Measurements from ENCODE around the gene RBFOX1.

The RBFOX1 gene

DNA sequence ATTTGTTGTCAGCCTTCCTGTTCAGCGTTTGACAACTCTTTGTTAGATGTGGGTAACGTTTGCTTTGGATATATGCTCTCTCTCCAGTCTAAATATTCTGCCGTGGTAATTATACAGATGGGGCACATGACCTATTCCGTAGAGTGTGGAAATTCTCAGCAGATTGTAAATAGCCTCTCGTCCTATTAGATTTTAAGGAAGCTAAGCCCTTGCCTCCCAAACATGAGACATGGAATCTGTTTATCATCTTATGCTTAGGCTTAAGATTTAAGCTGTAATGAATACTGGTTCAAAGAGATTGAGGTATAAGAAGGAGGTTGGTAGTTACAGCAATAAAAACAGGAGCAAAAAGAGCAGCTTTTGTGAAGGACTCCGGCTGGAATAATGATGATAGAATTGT lies 87.4 kb downstream of the RBFOX1 start:
- no peak for DNase-seq (ENCODE audit: low spot score)

DNA sequence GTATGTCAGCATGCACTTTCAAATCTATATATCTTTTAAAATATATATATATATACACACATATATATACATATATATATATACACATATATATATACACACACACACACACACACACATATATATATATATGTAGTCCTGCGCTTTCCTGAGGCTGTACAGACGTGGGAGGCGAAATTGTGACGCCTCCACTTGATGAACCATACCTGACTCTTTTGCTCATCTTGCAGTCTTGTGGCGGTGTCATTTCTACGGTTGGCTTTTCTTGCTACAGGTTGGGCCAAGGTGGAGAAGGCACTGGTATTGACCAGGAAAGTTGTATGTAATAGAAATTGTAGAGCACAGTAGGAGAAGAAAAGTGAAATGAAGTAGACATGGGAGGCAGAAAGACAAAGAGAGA lies 88.2 kb downstream of the RBFOX1 start:
- DNase-seq (ENCODE audit: low spot score): no peak

DNA sequence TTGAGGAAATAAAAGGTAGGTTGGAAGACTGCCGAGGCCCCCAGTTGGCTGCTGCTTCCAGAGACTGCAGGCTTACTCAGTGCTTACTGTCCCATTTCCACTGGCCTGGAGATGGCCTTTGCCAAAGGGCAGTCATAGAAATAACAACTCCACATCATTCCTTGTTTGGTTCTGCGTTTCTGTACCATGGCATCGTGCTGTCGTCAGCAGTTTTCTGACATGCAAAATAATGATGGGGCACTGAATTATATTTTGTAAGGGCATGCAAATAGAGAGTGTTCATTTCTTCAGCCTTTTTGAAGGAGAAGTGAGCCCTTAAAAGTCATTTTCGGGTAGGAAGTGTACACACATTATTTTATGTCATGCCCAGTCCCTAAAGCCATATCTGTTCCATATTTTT lies 88.9 kb downstream of the RBFOX1 start:
- DNase-seq (ENCODE audit: low spot score): no peak

DNA sequence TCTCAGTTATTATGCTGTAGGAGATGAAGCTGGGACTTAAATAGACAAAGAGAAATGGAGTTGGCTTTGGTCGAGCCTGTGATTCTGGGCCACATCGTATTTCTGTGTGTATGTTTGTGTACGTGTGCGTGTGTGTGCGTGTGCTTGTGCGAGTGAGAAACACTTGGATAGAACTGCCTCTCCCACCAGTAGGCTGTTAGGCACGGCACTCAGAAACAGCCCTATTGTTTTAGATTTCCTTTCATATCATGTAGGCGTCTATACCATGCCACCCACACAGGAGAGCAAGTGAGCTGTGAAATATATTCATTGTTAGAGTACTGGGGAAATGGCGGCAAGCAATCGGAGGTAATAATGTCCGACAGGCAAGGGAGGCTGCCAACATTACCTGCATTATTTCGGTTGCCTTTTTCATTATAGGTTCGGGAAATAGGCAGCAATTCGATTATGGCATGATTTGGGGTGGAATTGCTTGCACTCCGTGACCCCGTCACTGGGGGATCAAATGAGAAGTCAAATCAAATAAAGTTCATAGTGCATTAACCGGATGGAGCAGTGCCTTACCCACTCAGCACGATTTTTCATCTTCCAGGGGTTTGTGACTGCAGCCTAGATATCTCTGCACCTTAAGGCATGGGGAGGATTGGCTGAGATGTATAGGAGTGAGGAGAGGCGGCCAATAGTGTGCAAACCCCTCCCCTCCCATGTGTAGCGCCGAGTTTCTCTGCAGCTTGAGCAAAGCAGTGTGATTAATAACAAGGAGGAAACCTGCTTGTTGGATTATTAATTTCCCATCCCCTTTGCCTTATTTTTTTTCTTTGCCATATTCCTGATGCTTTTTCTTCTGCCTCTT lies 89.6 kb downstream of the RBFOX1 start:
- no peak for DNase-seq (ENCODE audit: low spot score)

DNA sequence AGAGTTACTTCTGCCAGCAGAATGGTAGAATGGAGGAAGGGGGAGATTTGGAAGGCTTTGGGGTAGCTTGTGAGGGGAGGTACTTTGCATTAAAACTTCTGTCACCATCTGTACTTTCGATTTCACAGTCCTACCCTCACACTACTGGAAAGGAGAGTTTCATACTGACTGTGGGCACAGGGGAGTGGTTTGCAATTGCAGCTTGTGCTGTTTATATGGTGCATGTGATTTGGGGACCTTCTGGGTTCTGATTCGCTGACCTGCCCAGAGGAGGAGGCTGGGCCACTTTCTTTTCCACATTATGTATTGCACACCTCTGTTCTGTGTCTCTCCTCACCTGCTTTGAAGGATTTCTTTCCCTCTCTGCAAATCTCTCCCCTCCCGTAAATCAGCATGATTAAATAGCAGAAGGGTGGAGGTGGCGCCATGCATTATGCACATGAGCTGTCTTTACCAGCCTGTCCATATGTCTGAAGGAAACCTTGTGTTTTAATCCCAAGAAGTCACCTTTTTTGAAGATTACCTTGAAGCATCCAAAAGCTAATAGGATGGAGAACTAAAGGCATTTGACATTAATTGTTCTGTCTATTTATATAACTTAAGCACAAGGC lies 90.9 kb downstream of the RBFOX1 start:
- no peak for DNase-seq (ENCODE audit: low spot score)

DNA sequence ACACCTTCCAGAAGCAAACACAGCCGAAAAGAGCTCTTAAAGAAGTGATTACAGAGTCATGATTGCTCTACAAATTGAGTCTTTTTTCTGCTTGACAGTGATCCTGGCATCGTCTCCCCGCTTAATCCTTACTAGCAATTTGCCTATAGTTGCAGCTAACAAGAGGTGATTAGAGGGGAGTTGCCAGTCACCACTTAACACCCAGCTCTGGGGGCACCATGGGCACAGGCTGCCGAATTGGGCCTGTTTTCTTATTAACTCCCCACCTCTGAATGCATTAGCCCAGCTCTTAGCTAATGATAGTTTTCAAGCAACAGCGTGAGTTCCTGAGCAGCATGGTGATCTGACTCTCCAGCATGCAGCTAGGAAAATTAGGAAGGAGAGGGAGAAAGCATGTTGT lies 93.5 kb downstream of the RBFOX1 start:
- DNase-seq (ENCODE audit: low spot score): no peak

DNA sequence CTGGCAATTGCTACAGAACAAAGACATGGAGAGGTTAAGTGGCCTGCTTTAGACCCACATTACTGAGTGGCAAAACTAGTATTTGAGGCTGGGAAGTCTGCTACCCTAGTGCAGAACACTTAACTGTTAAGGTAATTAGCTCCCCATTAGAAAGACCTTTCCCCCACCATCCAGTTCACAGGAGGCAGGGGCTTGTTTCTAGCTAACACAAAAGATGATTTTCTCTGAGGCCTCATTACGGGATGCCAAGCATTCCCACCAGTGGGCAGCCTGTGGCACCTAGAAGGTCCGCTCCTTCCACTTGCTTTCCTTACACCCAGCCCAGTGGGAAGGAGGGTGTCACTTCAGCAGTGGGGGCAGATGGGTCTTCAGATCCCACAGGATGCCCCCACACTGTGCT lies 99.1 kb downstream of the RBFOX1 start:
- no peak for DNase-seq (ENCODE audit: low spot score)

DNA sequence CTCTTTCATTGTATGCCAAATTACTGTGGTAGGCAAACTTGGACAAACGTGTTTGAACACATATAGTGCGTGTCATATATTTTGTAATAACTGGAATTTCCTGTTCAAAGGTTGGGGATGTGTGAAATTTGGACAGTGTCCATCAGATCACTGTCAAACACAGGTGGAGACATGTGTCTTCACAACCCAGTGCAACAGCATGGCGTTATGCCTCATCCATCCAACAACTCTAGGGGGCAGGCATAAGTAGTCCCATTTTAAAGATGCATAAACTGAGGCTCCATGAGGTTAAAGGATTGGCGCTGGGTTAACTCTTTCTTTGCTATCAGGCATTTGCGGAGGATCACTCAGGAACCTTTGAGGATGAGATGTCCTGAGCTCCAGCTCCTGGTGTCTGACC lies 103.7 kb downstream of the RBFOX1 start:
- no peak for DNase-seq (ENCODE audit: low spot score)

DNA sequence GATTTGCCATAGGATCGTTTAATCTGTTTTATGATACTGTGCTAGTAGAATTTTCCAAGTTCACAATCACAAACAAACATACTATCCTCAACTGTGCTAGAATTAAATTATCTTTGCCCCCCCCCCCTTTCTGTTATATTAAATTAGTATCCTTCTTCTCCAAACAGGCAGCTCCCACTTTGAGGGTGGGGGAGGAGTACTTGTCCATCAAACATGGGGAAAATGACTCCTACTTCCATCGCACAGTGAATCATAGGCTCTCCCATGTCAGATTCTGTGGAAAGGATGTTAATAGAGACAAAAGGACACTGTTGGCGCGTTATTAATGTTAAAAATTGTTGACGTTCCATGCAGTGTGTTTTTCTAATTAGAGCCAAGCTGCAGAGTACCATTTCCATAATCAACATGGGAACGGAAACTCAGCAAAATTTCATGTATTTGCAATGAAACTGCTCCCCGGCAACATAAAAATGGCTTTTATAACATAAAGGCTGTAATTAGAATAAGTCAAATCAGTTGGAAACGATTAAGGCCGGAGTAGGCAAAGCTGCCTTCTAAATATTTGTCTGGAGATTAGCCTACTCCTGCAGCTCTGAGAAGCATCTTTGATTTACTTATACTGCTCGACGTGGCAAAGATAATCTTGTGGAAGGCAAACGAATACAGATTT lies 104.6 kb downstream of the RBFOX1 start:
- DNase-seq (ENCODE audit: low spot score): no peak

DNA sequence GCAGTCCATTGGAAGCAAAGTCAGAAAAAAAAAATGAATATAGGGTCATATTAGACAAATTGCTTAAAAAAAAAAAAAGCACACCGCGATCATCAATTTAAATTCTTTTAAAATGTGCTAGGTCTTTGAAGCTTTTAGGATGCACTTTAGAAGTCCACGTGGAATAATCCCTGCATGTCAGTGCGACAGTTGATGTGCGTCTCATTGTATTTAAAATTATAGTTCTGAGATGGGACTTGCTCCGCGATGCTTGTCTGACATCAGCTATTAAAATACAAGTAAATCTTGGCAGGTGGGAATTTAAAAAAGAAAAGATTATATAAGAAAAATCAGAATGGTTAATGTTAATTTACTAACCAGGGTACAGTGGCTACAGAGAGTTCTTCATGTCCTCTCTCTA lies 105.2 kb downstream of the RBFOX1 start:
- DNase-seq (ENCODE audit: low spot score): no peak

DNA sequence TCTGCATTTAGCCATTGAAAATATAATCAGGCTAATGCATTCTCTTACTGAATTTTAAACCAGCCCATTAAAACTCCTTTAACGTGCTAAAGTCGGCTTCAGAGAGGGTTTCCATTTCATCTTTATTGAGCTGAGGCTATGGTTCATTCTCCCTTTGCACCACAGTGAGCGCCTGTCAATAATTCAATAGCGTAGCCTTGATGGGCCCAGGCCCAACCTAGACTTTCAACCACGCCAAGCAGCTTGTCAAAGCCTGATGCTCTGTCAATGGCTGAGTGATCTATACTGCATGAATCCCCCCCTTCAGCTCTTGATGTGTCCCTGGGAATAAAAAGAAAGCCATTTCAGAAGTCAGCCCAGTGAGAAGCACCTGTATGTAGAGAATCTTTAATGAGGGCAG lies 106.0 kb downstream of the RBFOX1 start:
- no peak for DNase-seq (ENCODE audit: low spot score)

DNA sequence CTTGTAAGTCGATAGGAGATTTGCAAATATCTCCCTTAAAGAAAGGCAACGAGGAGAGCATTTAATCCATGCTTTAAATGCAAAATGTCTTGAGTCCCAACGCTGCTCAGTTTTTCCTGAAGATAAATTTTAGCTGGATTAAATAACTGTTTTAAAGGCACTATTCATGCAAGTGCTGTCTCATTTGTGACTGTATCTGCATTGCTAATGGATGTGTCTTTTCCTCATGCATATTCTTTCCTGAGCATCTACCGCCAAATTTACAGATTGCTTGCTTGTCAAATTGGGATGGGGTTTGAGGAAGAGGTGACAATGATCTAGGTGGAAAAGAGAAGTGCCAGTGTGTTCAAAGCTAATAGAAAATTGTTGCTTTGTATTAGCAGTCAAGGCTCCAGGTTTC lies 106.9 kb downstream of the RBFOX1 start:
- DNase-seq (ENCODE audit: low spot score): no peak

DNA sequence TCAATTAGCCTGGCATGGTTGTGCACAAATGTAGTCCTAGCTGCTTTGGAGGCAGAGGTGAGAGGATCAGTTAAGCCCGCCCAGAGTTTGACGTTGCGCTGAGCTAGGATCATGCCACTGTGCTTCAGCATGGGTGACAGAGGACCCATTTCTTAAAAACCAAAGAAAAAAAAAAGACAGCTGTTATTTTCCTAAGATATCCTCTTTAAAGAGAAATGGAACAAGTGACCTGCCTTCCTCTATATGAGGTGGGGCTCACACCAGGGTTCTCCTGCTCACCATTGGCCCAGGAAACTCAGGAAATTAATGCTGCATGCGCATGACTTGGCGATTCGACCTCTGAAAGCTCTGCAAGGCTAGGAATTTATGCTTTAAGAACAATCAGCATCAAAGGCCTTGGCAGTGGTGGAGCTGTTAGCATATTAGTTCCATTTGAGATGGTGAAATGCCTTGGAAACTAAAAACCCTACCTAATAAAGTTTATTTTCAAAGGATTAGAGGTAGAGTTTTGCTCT lies 108.3 kb downstream of the RBFOX1 start:
- no peak for DNase-seq (ENCODE audit: low spot score)

DNA sequence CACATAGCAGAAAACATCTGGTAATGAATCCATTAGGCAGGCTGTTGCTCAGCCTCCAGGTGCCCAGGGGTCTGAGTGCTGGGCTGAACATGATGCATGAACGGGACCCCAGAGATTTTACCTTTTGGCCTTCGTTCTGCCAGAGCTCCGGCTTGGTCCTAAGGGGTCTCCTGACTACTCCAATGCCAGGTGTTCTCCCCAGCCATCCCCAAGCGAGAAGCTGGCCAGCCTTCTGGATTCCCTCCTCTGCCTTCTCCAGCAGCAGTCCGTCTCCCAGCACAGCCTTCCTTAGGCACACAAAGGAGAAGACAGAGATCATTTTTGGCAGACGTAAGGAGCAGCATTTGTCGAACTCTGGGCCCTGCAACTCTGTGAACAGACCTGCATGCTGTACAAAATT lies 109.4 kb downstream of the RBFOX1 start:
- no peak for DNase-seq (ENCODE audit: low spot score)

DNA sequence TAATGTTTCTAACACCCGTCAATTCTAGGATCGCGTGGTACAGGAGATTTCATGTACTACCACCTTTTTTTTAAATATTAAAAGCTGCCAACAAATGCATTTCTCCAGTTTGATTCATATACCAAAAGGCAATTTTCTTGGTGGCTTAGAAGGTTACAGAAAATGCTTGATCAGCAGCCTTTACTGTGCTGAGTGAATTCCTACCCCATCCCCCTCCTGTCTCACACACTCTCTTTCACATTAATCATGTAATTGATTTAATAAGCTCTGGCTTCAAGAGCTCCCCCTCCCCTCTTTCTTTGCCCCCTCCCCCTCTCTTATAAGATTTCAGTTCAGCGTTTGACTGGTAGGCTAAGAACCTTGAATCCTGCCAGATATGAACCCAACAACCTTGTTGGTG lies 110.5 kb downstream of the RBFOX1 start:
- DNase-seq (ENCODE audit: low spot score): no peak

DNA sequence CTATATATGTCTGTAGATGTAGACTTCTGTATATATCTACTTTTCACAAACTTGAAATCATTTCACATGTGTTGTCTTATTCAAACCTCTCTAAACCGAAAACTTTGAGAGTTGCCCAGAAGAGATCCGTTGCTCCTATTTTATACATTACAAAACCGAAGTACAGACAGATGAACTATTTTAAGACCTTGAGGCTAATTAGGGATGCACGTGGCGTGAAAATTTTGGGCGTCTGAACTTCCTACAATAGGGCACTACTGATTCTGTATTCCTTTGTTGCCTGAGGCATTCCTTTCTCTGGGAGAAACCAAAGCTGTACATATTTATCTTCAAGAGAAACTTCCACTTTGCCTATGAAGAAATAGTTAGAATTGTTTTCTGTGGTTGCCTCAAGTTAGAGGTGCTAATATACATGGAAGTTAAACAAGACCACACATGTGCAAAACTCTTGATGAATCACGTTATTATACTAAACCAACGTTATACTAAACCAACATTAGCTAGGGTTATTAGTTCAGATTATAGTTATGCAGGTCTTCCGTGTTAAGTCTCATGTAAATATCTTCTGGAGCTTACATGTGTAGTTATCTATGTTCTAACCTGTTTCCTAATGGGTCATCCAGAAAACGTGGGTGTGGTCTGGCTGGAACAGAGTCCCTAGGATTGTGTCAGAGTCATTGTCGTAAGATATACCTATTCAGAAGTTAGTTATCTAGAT lies 111.2 kb downstream of the RBFOX1 start:
- DNase-seq (ENCODE audit: low spot score): no peak

DNA sequence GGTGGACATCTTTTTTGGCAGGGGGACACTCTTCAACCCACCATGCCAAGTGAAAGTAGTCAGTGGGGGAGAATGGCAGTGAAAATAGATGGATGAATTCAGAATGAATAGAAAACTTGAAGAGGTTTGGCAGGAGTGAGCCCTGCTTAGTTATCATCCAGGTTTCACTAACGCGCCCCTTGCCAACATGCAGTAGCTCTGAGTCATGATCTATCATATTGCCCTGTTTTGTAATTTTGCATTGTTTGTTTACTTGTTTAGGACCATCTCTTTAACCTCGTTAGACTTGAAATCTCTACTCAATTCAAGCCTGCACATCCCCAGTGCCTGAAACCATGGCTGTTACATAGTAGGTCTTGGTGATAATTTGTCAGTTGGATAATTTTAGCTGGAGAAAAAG lies 116.7 kb downstream of the RBFOX1 start:
- DNase-seq (ENCODE audit: low spot score): no peak

DNA sequence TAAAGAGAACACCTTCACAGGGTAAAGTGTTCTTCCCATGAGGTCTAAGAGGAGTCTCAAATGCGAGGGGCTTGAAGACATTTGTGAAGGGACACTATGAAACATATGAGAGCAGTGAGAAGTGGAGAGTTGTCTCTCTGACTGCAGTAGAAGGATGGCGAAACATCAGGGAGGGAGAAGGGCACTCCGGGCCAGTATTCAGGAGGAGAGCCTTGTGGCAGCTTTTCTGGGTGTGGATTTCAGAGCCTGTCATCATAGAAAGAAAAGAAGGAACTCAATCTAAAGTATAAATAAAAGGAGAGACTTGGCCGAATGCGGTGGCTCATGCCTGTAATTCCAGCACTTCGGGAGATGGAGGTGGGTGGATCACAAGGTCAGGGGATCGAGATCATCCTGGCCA lies 117.2 kb downstream of the RBFOX1 start:
- DNase-seq (ENCODE audit: low spot score): no peak

DNA sequence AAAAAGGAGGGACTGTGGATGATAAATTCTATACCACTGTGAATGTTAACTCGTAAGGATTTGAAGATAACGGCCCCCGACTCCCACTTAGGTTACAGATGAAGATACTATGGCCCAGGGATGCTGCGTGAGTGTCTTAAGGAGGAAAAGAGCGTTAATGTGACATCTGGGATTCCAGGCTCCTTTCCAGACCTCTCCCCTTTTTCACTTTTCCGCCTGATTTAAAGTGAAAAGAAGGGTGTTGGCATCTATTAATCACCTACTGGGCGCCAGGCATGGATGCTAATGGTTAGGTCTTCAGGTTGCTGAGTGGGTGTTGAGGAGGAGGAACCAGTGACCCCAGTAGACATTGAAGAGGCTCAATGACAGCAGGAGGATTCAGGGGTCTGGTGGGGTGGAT lies 117.8 kb downstream of the RBFOX1 start:
- DNase-seq (ENCODE audit: low spot score): no peak

DNA sequence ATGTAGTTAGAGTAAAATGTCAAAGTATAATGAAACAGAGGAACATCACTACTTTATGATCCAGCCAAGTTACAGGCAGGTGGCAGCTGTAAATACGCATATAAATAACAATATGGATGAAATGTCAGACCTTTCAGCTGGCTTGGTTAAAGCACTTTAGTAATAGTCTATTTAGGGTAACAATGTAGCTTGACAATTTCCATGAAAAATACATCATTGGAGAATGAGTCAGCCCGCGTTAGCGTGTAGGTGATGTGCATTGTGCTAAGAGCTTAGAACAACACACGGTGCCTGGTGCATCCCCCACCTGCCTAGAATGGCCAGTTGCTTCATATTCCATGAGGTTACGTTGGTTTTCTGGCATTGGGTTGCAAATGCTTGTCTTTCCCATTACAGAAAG lies 119.4 kb downstream of the RBFOX1 start:
- no peak for DNase-seq (ENCODE audit: low spot score)

DNA sequence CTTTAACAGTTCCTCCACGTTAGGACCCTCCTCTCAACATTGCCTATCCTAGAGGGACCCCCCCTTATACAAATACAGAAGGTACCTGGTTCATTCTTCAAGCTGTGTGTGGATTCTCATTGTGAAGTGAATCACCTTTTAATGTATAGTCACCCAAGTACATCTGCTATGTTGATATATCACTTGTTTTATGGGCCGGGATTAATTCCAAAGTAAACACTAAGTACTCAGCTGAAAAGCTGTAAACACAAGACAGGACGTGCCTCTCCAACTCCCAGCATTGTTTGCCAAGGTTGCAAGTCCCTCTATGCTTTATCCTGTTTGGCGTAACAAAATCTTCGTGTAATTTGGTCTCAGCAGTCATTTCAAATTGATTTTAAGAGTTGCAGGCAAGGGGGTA lies 123.6 kb downstream of the RBFOX1 start:
- no peak for DNase-seq (ENCODE audit: low spot score)

DNA sequence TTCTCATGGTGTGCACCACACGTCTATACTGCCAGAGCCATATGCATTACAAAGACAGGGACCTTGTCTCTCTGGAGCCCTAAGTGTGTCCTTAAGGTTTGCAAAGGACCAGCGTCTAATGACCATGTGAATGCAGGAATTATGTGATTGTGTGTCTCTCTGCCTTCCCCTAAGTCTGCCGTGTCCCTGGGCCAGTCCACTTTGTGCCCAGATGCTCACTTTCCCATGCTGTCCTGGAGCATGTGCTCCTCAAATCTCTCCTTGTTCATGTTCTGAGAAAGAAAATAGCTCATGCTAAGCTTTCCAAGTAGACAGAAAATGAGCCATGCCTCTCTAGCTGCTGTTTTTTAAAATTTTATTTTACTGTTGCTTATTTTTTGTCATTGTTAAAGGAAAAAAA lies 125.5 kb downstream of the RBFOX1 start:
- DNase-seq (ENCODE audit: low spot score): no peak

DNA sequence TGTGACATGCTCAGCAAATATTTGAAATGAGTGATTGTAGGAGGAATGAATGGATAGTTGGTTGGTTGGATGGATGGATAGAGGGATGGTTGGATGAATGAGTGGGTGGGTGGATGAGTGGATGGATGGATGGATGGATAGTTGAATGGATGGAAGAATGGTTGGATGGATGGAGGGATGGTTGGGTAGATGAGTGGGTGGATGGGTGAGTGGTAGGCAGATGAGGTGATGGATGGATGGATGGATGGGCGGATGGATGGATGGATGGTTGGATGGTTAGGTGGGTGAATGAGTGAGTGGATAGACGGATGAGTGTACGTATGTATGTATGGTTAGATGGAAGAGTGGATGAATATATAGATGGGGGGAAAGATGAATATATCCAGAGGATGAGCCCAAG lies 137.7 kb downstream of the RBFOX1 start:
- no peak for DNase-seq (ENCODE audit: low spot score)
